ENCODE results near the gene STAP2. TPM values are rescaled to one million over a fixed set of nuclear protein-coding genes. Genes with fewer than 3 reads are reported as not detected.

Gene STAP2
- total RNA-seq, 1 donor from 2014 or later: 4.1 TPM

- H3K27ac Mint-ChIP-seq (ENCODE audit: unreplicated experiment): peak overlapping the region; percentile 89
- H3K4me1 Mint-ChIP-seq: peaks cover 17% of the 10 kb centered on the region
- no peaks in the 10 kb centered on the region for H3K36me3 Mint-ChIP-seq (ENCODE audit: low read depth)
- no peaks in the 10 kb centered on the region for H3K9me3 Mint-ChIP-seq
- peaks cover 4% of the 10 kb centered on the region for H3K27me3 Mint-ChIP-seq (ENCODE audit: low read depth)
- DNase-seq (ENCODE audit: low read depth, low spot score): no peak
- TF ChIP-seq CTCF (conservative IDR thresholded peaks at IDR 0.05): no peak
- peak overlapping the region; percentile 31 for H3K4me3 Mint-ChIP-seq
Observed at GRCh38 chr19:4368128-4368820, 29.6 kb upstream of the STAP2 start.

- H3K4me3 Mint-ChIP-seq: peak overlapping the region; percentile 31
Observed at GRCh38 chr19:4367781-4368127, 29.1 kb upstream of the STAP2 start.

GRCh38 chr19:4367336-4367723 lies 28.7 kb upstream of the STAP2 start:
- no peak for DNase-seq (ENCODE audit: low read depth, low spot score)
- H3K36me3 Mint-ChIP-seq (ENCODE audit: low read depth): no peaks in the 10 kb centered on the region
- H3K4me1 Mint-ChIP-seq: peaks cover 17% of the 10 kb centered on the region
- peak overlapping the region; percentile 92 for H3K27ac Mint-ChIP-seq (ENCODE audit: unreplicated experiment)
- H3K4me3 Mint-ChIP-seq: no peak overlapping the region
- no peaks in the 10 kb centered on the region for H3K9me3 Mint-ChIP-seq
- peaks cover 4% of the 10 kb centered on the region for H3K27me3 Mint-ChIP-seq (ENCODE audit: low read depth)
- TF ChIP-seq CTCF (conservative IDR thresholded peaks at IDR 0.05): no peak

More at GRCh38 chr19:4367781-4368127, 29.1 kb upstream of the STAP2 start:
- peak overlapping the region; percentile 89 for H3K27ac Mint-ChIP-seq (ENCODE audit: unreplicated experiment)
- no peak for DNase-seq (ENCODE audit: low read depth, low spot score)
- no peaks in the 10 kb centered on the region for H3K9me3 Mint-ChIP-seq
- H3K27me3 Mint-ChIP-seq (ENCODE audit: low read depth): peaks cover 4% of the 10 kb centered on the region
- no peaks in the 10 kb centered on the region for H3K36me3 Mint-ChIP-seq (ENCODE audit: low read depth)
- TF ChIP-seq CTCF (conservative IDR thresholded peaks at IDR 0.05): no peak
- H3K4me1 Mint-ChIP-seq: peaks cover 17% of the 10 kb centered on the region

GRCh38 chr19:4366666-4367335 lies 28.2 kb upstream of the STAP2 start:
- Mint-ChIP-seq H3K36me3 (ENCODE audit: low read depth) (peaks cover 2% of the 10 kb centered on the region), H3K27me3 (ENCODE audit: low read depth) (peaks cover 7% of the 10 kb centered on the region), H3K4me3 (no peak overlapping the region), H3K4me1 (peaks cover 17% of the 10 kb centered on the region), H3K27ac (ENCODE audit: unreplicated experiment) (peak overlapping the region; percentile 92), H3K9me3 (no peaks in the 10 kb centered on the region)
- no peak for DNase-seq (ENCODE audit: low read depth, low spot score)
- no peak for TF ChIP-seq CTCF (conservative IDR thresholded peaks at IDR 0.05)

- no peak overlapping the region for H3K27ac Mint-ChIP-seq (ENCODE audit: unreplicated experiment)
- no peak for TF ChIP-seq CTCF (conservative IDR thresholded peaks at IDR 0.05)
- DNase-seq (ENCODE audit: low read depth, low spot score): no peak
Observed at GRCh38 chr19:4365791-4366665, 27.4 kb upstream of the STAP2 start.

More at GRCh38 chr19:4365791-4366665, 27.4 kb upstream of the STAP2 start:
- Mint-ChIP-seq H3K9me3 (no peaks in the 10 kb centered on the region), H3K4me3 (no peak overlapping the region), H3K4me1 (peaks cover 17% of the 10 kb centered on the region), H3K27me3 (ENCODE audit: low read depth) (peaks cover 7% of the 10 kb centered on the region), H3K36me3 (ENCODE audit: low read depth) (peaks cover 2% of the 10 kb centered on the region)
